PC-9 (cell line): ENCODE results near the gene GTPBP6. TPM values are rescaled to one million over a fixed set of nuclear protein-coding genes. Genes with fewer than 3 reads are reported as not detected.
"Not testable (repeated sequence)": the region's sequence is repeated elsewhere in the genome, so short reads cannot be mapped to it uniquely, and the experiment has no call there.

Source experiments
- BruUV-seq: library from RNA; stranded (reverse); fragments of 400-500 nt; replicated peaks from 2 replicates; lab custom pipeline; 2021; lab: Mats Ljungman, UMichigan
- CTCF ChIA-PET: fragments of 300-600 bp; sonication (Branson Sonifier 250); formaldehyde crosslinking; loops from one replicate; lab custom pipeline; 2022; ENCODE audit warnings: antibody characterized with exemption; lab: Charles Lee
- POLR2A ChIA-PET: fragments of 300-600 bp; sonication (Branson Sonifier 250); formaldehyde crosslinking; loops from one replicate; lab custom pipeline; 2022; ENCODE audit warnings: antibody characterized with exemption; ENCODE audit not compliant: unreplicated experiment; lab: Charles Lee
- DNase-seq, 2 experiments: peaks; one replicate each; pipeline versions ENCODE4 v3.0.0 to v3.0.0-alpha.2; 2015 to 2022; ENCODE audit warnings: mixed read lengths in 1 of 2
- H2AFZ ChIP-seq: fragments of 200-600 bp; sonication (generic); 2 replicates; pipeline ENCODE4 v1.8.1; 2017; ENCODE audit warnings: antibody characterized with exemption
- H3F3A ChIP-seq: fragments of 200-600 bp; sonication (generic); 2 replicates; pipeline ENCODE4 v1.8.1; 2017; ENCODE audit warnings: antibody characterized with exemption, mild to moderate bottlenecking, low read depth; ENCODE audit not compliant: insufficient read depth
- H3K27ac ChIP-seq: fragments of 200-600 bp; sonication (generic); 2 replicates; pipeline ENCODE4 v1.6.1; 2016; ENCODE audit warnings: mixed run types
- H3K27me3 ChIP-seq: fragments of 200-600 bp; sonication (generic); 2 replicates; pipeline ENCODE4 v1.6.1; 2016; ENCODE audit warnings: low read depth, mixed run types; ENCODE audit not compliant: insufficient read depth
- H3K36me3 ChIP-seq: fragments of 200-600 bp; sonication (generic); 2 replicates; pipeline ENCODE4 v1.6.1; 2016; ENCODE audit warnings: low read depth, mixed run types
- H3K4me1 ChIP-seq: fragments of 200-600 bp; sonication (generic); replicated peaks from 2 replicates; pipeline ENCODE4 v1.6.1; 2016; ENCODE audit warnings: mixed run types; ENCODE audit not compliant: insufficient read depth
- H3K4me2 ChIP-seq: fragments of 200-600 bp; sonication (generic); 2 replicates; pipeline ENCODE4 v1.6.1; 2017; ENCODE audit warnings: mixed run types
- H3K4me3 ChIP-seq: fragments of 200-600 bp; sonication (generic); 2 replicates; pipeline ENCODE4 v1.6.1; 2016; ENCODE audit warnings: mixed run types
- H3K79me2 ChIP-seq: fragments of 200-600 bp; sonication (generic); 2 replicates; pipeline ENCODE4 v1.6.1; 2017; ENCODE audit warnings: low read depth, mixed run types
- H3K9me2 ChIP-seq: fragments of 200-600 bp; sonication (generic); 2 replicates; pipeline ENCODE4 v1.8.1; 2017; ENCODE audit warnings: mild to moderate bottlenecking; ENCODE audit not compliant: insufficient read depth
- H3K9me3 ChIP-seq: fragments of 200-600 bp; sonication (generic); 2 replicates; pipeline ENCODE4 v1.8.1; 2016; ENCODE audit warnings: low read depth; ENCODE audit not compliant: insufficient read depth
- H4K20me1 ChIP-seq: fragments of 200-600 bp; sonication (generic); 2 replicates; pipeline ENCODE4 v1.8.1; 2017; ENCODE audit not compliant: insufficient read depth
- EZH2 ChIP-seq: fragments of 200-600 bp; sonication (generic); IDR thresholded peaks from 2 replicates; pipeline ENCODE4 v1.8.0; 2017; ENCODE audit warnings: antibody characterized with exemption, low read depth
- intact Hi-C: fragments of 100-400 bp; cut with micrococcal nuclease; formaldehyde crosslinking; loops from one replicate; pipeline ENCODE4 v1.10.0; 2022; ENCODE audit not compliant: unreplicated experiment
- total RNA-seq: library from RNA; stranded (reverse); gene quantifications from 2 replicates; pipeline ENCODE4 v1.2.3, GENCODE V29; 2021
- TF ChIP-seq, protein P1 (sequence below): fragments of 200-600 bp; sonication (generic); conservative IDR thresholded peaks from 2 replicates; pipeline ENCODE4 v1.6.1; 2017; ENCODE audit warnings: mixed run types, antibody characterized with exemption, mild to moderate bottlenecking, moderate library complexity

The GTPBP6 gene
- total RNA-seq, 1 experiment from 2014 or later = 43.5 TPM

GRCh38 chrX:259692-260355 is 58.8 kb downstream of the GTPBP6 start:
- no peak for TF ChIP-seq EZH2
- TF ChIP-seq, protein P1, sequence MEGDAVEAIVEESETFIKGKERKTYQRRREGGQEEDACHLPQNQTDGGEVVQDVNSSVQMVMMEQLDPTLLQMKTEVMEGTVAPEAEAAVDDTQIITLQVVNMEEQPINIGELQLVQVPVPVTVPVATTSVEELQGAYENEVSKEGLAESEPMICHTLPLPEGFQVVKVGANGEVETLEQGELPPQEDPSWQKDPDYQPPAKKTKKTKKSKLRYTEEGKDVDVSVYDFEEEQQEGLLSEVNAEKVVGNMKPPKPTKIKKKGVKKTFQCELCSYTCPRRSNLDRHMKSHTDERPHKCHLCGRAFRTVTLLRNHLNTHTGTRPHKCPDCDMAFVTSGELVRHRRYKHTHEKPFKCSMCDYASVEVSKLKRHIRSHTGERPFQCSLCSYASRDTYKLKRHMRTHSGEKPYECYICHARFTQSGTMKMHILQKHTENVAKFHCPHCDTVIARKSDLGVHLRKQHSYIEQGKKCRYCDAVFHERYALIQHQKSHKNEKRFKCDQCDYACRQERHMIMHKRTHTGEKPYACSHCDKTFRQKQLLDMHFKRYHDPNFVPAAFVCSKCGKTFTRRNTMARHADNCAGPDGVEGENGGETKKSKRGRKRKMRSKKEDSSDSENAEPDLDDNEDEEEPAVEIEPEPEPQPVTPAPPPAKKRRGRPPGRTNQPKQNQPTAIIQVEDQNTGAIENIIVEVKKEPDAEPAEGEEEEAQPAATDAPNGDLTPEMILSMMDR = no peak
- H3K36me3 ChIP-seq = no peaks in the 10 kb centered on the region
- H3K4me3 ChIP-seq = peak overlapping the region; percentile 17; the same call in 1 of the 2 replicates
- peaks cover 14% of the 10 kb centered on the region; the same call in 1 of the 2 replicates for H3F3A ChIP-seq
- intact Hi-C loops = no loop called here
- H4K20me1 ChIP-seq = no peaks in the 10 kb centered on the region
- no TSS peak for BruUV-seq
- H3K79me2 ChIP-seq = no peaks in the 10 kb centered on the region
- no peaks in the 10 kb centered on the region for H3K9me3 ChIP-seq
- H3K4me1 ChIP-seq = peaks cover 22% of the 10 kb centered on the region
- no peaks in the 10 kb centered on the region for H3K9me2 ChIP-seq
- H2AFZ ChIP-seq = peak overlapping the region; percentile 59; the same call in 1 of the 2 replicates
- POLR2A ChIA-PET = no interaction called here
- DNase-seq = peak in 1 of 2 experiments; percentile 59
- 0 out of 2 replicates have a peak overlapping the region, but pooled peaks have one; percentile 18 for H3K27ac ChIP-seq
- peak overlapping the region; percentile 81 for H3K4me2 ChIP-seq
- CTCF ChIA-PET = no interaction called here
- H3K27me3 ChIP-seq = no peaks in the 10 kb centered on the region

- no peaks in the 10 kb centered on the region for H3K79me2 ChIP-seq
- no peak overlapping the region for H3K4me3 ChIP-seq
- H3K27me3 ChIP-seq = no peaks in the 10 kb centered on the region
- DNase-seq = no peak
- H3F3A ChIP-seq = peaks cover 14% of the 10 kb centered on the region; the same call in 1 of the 2 replicates
- H3K9me2 ChIP-seq = no peaks in the 10 kb centered on the region
- no peaks in the 10 kb centered on the region for H3K9me3 ChIP-seq
- intact Hi-C loops = no loop called here
- BruUV-seq = no TSS peak
- no peak overlapping the region for H3K4me2 ChIP-seq
- no peaks in the 10 kb centered on the region for H3K36me3 ChIP-seq
- peaks cover 22% of the 10 kb centered on the region for H3K4me1 ChIP-seq
- no peaks in the 10 kb centered on the region for H4K20me1 ChIP-seq
- no peak overlapping the region for H2AFZ ChIP-seq
- TF ChIP-seq EZH2 = no peak
- TF ChIP-seq, protein P1 = no peak
- H3K27ac ChIP-seq = no peak overlapping the region
- ChIA-PET POLR2A (no interaction called here), CTCF (no interaction called here)
These were observed 60.1 kb downstream of the GTPBP6 start for GRCh38 chrX:258291-259040.

DNA sequence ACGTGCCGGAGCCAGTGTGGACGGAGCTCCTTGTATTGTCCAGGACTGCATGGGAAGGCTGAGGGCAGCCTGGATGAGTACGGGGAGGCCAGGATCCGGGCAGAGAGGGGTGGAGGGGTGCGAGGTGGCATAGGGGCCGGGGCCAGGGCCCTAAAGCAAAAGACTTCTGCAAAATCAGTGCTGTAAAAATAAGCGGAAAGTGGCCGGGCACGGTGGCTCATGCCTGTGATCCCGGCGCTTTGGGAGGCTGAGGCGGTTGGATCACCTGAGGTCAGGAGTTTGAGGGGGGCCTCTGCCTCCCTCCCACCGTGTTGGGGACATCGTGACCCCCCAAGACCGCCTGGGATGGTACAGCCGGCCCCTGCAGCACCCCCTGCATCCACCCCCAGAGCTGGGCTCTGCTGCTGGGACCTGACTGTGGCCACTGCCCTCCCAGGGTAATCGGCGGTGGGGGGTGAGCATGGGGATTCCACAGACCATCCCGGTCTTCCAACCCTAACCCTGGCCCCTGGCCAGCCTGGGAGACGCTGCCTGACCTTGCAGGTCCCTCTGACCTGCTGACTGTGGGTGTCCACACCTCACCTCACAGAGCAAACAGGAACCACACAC is 60.8 kb downstream of the GTPBP6 start:
- no TSS peak for BruUV-seq

DNA sequence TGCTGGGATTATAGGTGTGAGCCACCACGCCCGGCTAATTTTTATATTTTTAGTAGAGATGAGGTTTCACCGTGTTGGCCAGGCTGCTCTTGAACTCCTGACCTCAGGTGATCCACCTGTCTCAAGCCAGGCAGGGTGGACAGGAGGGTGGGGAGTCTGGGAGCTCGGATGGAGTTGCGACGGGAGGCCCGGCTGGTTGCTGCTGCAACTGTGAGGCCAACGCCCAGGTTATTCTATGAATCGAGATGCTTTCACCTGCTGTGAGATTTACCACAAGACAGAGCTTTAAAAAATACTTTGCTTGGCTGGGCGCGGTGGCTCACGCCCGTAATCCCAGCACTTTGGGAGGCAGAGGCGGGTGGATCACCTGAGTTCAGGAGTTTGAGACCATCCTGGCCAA is 61.5 kb downstream of the GTPBP6 start:
- H3K9me2 ChIP-seq, H3K9me3 ChIP-seq, intact Hi-C loops, H3K4me2 ChIP-seq, H2AFZ ChIP-seq, H3K4me3 ChIP-seq, H3K36me3 ChIP-seq, CTCF ChIA-PET, BruUV-seq, H3K27me3 ChIP-seq, DNase-seq, H4K20me1 ChIP-seq, POLR2A ChIA-PET, H3K27ac ChIP-seq, H3K79me2 ChIP-seq: not testable (repeated sequence)
- H3F3A ChIP-seq = peaks cover 13% of the 10 kb centered on the region; the same call in 1 of the 2 replicates
- H3K4me1 ChIP-seq = peaks cover 16% of the 10 kb centered on the region

More for the DNA sequence above, 60.8 kb downstream of the GTPBP6 start:
- no peaks in the 10 kb centered on the region for H3K79me2 ChIP-seq
- no peak for TF ChIP-seq EZH2
- TF ChIP-seq, protein P1 = no peak
- DNase-seq = no peak
- H3K4me1 ChIP-seq = peaks cover 22% of the 10 kb centered on the region
- H3K4me3 ChIP-seq = no peak overlapping the region
- POLR2A ChIA-PET = no interaction called here
- no peaks in the 10 kb centered on the region for H3K9me3 ChIP-seq
- H3K27me3 ChIP-seq = no peaks in the 10 kb centered on the region
- no peak overlapping the region for H2AFZ ChIP-seq
- CTCF ChIA-PET = no interaction called here
- intact Hi-C loops = no loop called here
- peaks cover 14% of the 10 kb centered on the region; the same call in 1 of the 2 replicates for H3F3A ChIP-seq
- no peak overlapping the region for H3K4me2 ChIP-seq
- H4K20me1 ChIP-seq = no peaks in the 10 kb centered on the region
- H3K36me3 ChIP-seq = no peaks in the 10 kb centered on the region
- no peak overlapping the region for H3K27ac ChIP-seq
- H3K9me2 ChIP-seq = no peaks in the 10 kb centered on the region
